Activated CD4-positive, CD25-positive, alpha-beta regulatory T cell treated with anti-CD3 and anti-CD28 coated beads, Interleukin-2, amount 50 U/mL, for 72 hours (primary cell): ENCODE results near the gene MYH11.
"Not testable (repeated sequence)": the region's sequence is repeated elsewhere in the genome, so short reads cannot be mapped to it uniquely, and the experiment has no call there.

Experiments
- DNase-seq: peaks from one replicate; pipeline ENCODE4 v3.0.0; 2021

The MYH11 gene

GRCh38 chr16:15803618-15804017, 53.2 kb downstream of the MYH11 start:
- no peak for DNase-seq

DNA sequence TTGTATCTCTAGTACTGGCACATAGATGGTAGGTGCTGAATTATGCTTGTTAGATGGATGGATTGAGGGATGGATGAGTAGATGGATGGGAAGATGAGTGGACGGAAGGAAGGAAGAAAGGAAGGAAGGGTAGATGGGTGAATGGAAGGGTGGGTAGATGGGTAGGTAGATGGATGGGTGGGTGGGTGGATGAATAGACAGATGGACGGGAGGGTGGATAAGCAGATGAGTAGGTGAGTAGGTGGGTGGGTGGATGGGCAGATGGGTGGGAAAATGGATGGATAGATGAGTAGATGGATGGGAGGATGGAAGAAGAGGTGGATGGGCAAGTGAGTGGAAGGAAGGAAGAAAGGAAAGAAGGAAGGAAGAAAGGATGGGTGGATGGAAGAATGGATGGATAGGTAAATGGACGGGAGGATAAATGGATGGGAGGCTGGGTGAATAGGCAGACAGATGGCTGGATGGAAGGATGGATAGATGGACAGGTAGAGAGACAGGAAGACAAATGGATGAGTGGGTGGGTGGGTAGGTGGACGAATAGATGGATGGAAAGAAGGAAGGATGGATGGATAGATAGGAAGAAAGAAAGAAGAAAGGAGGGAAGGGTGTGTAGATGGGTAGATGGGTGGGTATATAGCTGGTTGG, 56.9 kb downstream of the MYH11 start:
- no peak for DNase-seq

GRCh38 chr16:15798671-15799070, 58.2 kb downstream of the MYH11 start:
- no peak for DNase-seq

DNA sequence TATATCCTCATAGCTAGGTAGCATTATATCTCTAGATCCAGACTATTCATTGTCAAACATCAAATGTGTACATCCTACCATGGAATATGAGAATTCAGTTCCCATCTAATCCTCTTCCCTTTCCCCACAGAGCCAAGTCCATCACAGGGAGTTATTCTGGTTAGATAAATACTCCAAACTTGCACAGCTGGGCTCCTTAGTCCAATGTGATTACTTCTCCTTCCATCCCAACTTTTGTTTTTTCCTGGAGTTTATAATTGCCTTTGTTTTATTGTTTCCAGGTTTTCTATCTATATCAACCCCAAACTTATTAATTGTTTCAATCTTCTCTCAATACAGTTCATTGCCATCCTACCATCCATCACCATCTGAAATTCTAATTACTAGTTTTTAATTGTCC, 59.9 kb downstream of the MYH11 start:
- no peak for DNase-seq

- no peak for DNase-seq
Measured at GRCh38 chr16:15795615-15796014, 61.2 kb downstream of the MYH11 start.

DNA sequence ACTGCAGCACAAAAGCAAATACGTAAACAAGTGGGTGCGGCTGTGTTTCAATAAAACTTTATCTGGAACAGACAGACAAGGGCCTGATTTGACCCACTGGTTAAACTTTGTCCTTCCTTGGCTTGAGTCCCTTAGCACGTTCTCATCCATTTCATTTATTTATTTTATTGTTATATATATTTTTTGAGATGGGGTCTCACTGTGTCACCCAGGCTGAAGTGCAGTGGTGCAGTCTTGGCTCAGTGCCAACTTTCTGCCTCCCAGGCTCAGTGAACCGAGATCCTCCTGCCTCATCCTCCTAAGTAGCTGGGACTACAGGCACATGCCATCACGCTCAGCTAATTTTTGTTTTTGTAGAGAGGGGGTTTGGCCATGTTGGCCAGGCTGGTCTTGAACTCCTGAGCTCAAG, 64.3 kb downstream of the MYH11 start:
- no peak for DNase-seq

GRCh38 chr16:15790458-15790857, 66.4 kb downstream of the MYH11 start:
- DNase-seq: no peak

DNA sequence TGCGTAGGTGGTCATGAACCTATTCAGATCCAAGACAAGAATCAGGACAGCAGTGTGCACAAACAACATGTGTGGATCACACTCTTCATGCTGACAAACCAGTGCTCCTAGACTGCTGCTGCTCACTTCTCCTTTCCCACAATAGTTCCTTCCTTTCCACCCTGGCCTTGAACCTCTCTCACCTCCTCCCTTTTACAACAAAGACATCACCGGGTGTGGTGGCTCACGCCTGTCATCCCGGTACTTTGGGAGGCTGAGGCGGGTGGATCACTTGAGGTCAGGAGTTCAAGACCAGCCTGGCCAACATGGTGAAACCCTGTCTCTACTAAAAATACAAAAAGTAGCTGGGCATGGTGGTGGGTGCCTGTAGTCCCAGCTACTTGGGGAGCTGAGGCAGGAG, 67.0 kb downstream of the MYH11 start:
- not testable (repeated sequence) for DNase-seq

DNA sequence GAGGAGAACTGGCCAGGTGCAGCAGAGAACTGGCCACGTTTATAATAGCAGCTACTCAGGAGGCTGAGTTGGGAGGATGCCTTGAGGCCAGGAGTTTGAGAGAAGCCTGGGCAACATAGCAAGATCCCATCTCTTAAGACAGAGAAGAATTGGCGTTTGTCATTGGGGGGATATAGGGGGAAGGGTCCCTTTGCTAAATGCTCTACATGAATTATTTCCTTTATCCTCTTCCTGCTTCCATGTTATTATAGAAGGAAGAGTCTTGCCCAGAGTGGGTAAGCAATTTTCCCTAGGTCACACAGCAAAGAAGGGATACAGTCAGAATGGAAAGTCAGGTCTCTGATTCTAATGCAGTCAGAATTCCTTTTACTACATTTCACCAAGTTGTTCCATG, 68.0 kb downstream of the MYH11 start:
- DNase-seq: no peak

DNA sequence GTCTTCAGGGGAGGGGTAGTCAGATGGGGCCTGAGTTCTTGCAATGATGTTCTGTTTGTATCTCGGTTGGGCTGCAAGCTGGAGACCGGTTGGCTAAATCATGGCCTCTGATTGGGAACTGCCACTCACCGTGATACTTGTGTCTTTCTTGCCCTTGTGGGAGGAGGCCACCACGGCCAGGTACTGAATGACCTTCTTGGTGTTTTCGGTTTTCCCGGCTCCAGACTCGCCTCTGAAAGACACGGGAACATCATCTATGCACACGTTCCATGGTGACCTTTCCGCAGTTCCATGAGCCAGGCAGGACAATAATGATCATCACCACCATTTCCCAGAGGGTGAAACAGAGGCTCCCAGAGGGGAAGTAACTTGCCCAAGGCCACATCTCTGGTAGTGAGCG, 70.3 kb downstream of the MYH11 start:
- no peak for DNase-seq

DNA sequence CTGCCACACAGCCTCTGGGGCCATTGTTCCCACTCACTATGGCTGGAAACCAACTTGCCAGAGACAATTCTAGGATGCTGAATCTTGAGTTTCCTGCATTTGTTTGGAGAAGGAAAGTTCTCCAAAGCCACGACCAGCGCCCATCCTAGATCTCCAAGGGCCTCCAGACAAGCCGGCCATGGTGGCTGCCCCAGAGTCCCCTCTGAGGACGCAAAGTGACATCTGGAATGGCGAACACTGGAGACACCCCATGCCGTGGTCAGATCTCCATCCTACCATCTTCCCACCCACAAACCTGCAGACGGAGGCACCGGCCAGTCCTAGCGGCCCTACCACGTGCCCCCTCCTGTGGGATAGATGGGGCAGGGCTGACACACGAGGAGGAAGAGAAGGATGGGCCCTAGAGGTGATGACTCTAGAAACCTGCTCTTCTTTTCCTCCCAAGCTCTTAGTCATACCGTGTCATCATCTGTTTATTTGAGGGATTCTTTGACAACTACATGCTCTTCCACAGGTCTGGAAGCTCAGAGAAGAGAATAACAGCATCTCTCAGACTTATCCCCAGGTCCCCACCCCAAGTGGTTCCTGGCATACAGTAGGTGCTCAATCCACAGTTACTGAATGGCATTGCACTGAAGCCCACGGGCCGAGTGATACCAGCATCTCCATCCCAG, 71.3 kb downstream of the MYH11 start:
- no peak for DNase-seq

DNA sequence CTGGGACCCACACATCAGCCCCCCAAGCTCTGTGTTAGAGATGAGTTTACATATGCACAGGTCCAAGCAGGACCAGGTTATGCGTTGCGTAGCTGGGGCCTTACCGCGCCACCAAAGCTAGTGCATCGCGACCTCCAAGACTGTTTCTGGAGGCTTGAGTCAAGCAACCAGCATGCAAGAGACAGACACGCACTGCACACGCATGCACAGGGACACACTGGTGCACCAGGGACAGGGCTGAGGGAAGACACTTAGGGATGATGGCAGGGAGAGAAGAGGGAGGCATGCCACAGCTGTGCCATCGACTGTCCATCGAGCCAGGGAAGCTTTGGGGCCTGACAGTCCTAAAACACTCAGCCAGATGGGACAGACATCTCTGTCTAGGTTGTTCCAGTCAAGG, 72.8 kb downstream of the MYH11 start:
- DNase-seq: no peak

- no peak for DNase-seq
Measured at GRCh38 chr16:15782573-15783365, 74.1 kb downstream of the MYH11 start.

GRCh38 chr16:15781650-15782049, 75.2 kb downstream of the MYH11 start:
- DNase-seq: no peak

DNA sequence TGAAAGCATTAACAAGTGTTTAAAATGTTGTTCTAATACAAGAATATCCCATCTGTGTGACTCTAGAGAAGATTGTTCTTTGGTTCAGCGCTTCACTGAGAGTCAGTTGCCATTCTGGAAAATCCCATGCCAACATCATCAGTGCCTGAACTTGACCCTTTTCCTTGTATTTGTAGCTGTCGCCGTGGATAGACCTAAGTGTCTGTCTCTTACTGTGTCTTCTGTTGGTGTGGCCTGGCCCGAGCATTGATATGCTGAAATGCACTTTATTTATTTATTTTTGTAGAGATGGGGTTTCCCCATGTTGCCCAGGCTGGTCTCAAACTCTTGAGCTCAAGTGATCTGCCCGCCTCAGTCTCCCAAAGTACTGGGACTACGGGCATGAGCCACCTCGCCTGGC, 76.0 kb downstream of the MYH11 start:
- no peak for DNase-seq

DNA sequence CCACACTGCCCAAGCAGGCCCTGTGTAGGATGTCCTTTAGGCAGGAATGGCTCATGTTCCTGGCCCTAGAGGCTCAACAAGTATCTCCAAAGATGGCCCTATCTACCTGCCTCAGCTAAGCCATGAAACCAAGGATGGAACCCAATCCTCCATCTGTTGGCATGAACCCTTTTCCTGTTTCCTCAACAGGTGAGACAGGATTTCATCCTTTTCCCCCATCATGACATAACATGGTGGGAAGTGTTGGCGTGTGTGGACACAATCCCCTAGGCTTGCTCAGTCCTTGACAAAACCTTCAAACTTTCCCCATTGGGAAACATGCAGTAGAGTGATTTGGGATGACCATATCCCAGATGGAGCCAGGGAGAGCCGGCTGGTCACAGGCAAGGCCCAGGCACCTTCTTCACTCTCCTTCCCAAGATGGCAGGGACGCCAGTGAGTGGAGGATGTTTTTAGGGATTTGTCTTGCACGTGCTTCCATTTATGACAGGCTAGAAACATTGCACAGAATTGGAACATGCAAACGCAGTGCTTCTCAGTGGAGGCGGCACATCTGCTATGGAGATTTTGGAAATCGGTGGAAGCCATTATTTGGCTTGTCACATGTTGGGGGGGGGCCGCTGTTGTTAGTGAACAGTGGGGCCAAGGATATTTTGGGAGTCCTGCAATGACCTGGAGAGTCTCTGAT, 77.0 kb downstream of the MYH11 start:
- no peak for DNase-seq

DNA sequence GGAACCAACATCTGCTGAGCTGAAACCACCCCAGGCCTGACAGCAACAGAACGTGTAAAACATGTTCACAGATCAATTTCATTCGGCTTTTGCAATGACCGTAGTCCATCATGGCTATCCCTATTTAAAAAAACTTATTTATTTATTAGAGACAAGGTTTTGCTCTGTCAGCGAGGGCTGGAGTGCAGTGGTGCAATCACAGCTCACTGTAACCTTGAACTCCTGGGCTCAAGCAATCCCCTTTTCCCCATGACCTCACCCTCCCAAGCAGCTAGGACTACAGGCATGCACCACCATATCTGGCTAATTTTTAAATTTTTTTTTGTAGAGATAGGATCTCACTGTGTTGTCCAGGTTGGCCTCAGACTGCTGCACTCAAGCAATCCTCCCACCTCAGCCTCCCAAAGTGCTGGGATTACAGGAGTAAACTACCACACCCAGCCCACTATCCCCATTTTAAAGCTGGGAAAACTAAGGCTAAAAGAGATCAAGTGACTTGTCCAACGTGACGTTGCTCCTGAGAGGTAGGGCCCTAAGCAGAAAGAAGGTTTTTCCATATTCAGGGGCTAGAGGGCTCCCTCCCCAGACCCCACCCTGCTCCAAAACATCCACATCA, 77.7 kb downstream of the MYH11 start:
- DNase-seq: no peak

DNA sequence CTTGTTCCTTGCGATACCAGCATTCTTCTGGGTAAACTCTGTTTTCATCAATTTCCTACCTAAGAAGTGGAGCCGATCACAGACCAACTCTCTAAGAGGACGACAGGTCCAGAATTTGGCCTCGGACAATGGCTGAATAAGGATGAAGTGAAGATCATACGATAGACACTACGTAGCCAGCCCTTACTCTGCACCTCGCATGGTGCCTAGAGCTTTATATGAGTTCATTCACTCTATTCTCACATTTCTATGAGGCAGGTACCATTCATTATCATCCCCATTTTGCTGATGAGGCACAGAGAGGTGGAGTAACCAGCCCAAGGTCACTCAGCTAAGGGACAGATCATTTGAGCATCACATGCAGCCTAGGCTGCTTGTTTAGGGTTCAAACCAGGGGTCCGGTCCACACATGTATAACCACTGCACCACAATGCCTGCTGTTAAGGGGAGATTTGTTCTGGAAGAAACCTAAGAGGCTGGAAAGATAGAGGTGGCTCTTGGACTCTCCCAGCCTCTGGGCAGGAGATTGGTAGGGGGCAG, 78.6 kb downstream of the MYH11 start:
- no peak for DNase-seq

GRCh38 chr16:15777533-15778203, 79.2 kb downstream of the MYH11 start:
- no peak for DNase-seq

DNA sequence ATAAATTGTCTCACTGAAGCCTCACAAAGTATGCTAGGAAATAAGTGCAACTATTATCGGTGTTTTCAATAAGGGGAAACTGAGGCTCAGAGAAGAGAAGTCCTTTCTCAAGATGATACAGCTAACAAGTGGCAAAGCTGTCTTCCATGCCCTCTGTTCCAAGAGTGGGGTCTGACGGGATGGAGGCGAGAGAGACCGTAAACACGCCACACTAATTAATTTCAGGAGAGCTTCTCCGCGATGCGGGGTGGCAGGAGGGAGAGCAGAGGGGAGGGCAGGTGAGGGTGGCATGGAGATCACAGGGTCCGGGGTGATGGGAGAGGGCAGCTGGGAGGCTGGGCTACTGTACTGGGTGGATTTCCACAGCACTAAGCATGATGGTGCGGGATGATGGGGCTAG, 80.3 kb downstream of the MYH11 start:
- no peak for DNase-seq

- no peak for DNase-seq
Measured at GRCh38 chr16:15775663-15776304, 81.0 kb downstream of the MYH11 start.

GRCh38 chr16:15775209-15775608, 81.6 kb downstream of the MYH11 start:
- DNase-seq: no peak
